Measurements from ENCODE around the gene SIGLEC10.
A peak's percentile ranks its signal among the peaks of the same experiment; 100 is the strongest.
"Not testable (repeated sequence)": the region's sequence is repeated elsewhere in the genome, so short reads cannot be mapped to it uniquely, and the experiment has no call there.

SIGLEC10 gene

GRCh38 chr19:51439021-51439465 is 21.6 kb upstream of the SIGLEC10 start:
- no peak for DNase-seq (ENCODE audit: low spot score)

- no peak for DNase-seq (ENCODE audit: low spot score)
Measured at GRCh38 chr19:51434456-51434855, 17.0 kb upstream of the SIGLEC10 start.

- DNase-seq (ENCODE audit: low spot score) = no peak
Measured at GRCh38 chr19:51433043-51433442, 15.6 kb upstream of the SIGLEC10 start.

GRCh38 chr19:51431124-51431523 is 13.7 kb upstream of the SIGLEC10 start:
- no peak for DNase-seq (ENCODE audit: low spot score)

GRCh38 chr19:51430221-51430620 is 12.8 kb upstream of the SIGLEC10 start:
- DNase-seq (ENCODE audit: low spot score) = no peak

- no peak for DNase-seq (ENCODE audit: low spot score)
Measured at GRCh38 chr19:51427201-51427600, 9.8 kb upstream of the SIGLEC10 start.

GRCh38 chr19:51422053-51422448 is 4.6 kb upstream of the SIGLEC10 start:
- peak; percentile 93 for DNase-seq (ENCODE audit: low spot score)

- DNase-seq (ENCODE audit: low spot score) = no peak
Measured at GRCh38 chr19:51421229-51422052, 4.0 kb upstream of the SIGLEC10 start.

GRCh38 chr19:51420511-51420910 is 3.1 kb upstream of the SIGLEC10 start:
- not testable (repeated sequence) for DNase-seq (ENCODE audit: low spot score)

- no peak for DNase-seq (ENCODE audit: low spot score)
Measured at GRCh38 chr19:51418707-51419106, 1.3 kb upstream of the SIGLEC10 start.

- no peak for DNase-seq (ENCODE audit: low spot score)
Measured at GRCh38 chr19:51417810-51418157, 342 bp upstream of the SIGLEC10 start.

- DNase-seq (ENCODE audit: low spot score) = not testable (repeated sequence)
Measured at GRCh38 chr19:51416422-51416821, 1.0 kb downstream of the SIGLEC10 start.

- no peak for DNase-seq (ENCODE audit: low spot score)
Measured at GRCh38 chr19:51415187-51415586, 2.3 kb downstream of the SIGLEC10 start.

- no peak for DNase-seq (ENCODE audit: low spot score)
Measured at GRCh38 chr19:51410950-51411748, 6.3 kb downstream of the SIGLEC10 start.

- no peak for DNase-seq (ENCODE audit: low spot score)
Measured at GRCh38 chr19:51407511-51408131, 9.8 kb downstream of the SIGLEC10 start.

- DNase-seq (ENCODE audit: low spot score) = no peak
Measured at GRCh38 chr19:51402117-51402516, 15.3 kb downstream of the SIGLEC10 start.

- DNase-seq (ENCODE audit: low spot score) = not testable (repeated sequence)
Measured at GRCh38 chr19:51399936-51400335, 17.5 kb downstream of the SIGLEC10 start.

GRCh38 chr19:51399231-51399630 is 18.2 kb downstream of the SIGLEC10 start:
- DNase-seq (ENCODE audit: low spot score) = no peak

GRCh38 chr19:51398096-51398704 is 19.2 kb downstream of the SIGLEC10 start:
- DNase-seq (ENCODE audit: low spot score) = no peak

GRCh38 chr19:51397453-51397852 is 20.0 kb downstream of the SIGLEC10 start:
- not testable (repeated sequence) for DNase-seq (ENCODE audit: low spot score)

- no peak for DNase-seq (ENCODE audit: low spot score)
Measured at GRCh38 chr19:51396175-51396574, 21.3 kb downstream of the SIGLEC10 start.
